Measurements from ENCODE around the gene LIPK.

DNA sequence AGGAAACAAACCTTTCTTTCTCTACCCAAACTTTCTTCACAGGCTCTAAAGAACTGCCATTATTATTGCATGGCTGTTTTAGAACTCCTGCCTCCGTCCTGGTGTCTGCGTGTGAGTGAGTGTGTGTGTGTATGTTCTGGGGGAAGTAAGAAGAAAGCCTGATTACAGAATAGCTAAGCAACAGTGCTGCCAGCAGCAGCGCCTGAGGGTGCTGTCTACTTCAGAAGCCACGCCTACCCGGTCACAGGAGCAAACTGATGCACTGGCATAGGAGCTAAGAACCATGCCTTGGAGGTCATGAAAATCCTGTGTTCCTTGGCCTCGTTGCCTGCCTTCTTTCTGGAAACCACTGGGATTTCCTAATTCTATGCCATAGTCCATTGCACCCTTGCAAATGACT is 25.2 kb downstream of the LIPK start:
- no peak for TF ChIP-seq EZH2 (IDR thresholded peaks at IDR 0.05)
- TF ChIP-seq POLR2AphosphoS5 (IDR thresholded peaks at IDR 0.05; ENCODE audit: borderline replicate concordance, low read depth, low read length): no peak
- no peak for TF ChIP-seq FOXP2 (optimal IDR thresholded peaks at IDR 0.05; ENCODE audit: control extremely low read depth, extremely low read length, insufficient read depth)
